ENCODE data around the gene TSPAN2.

DNA sequence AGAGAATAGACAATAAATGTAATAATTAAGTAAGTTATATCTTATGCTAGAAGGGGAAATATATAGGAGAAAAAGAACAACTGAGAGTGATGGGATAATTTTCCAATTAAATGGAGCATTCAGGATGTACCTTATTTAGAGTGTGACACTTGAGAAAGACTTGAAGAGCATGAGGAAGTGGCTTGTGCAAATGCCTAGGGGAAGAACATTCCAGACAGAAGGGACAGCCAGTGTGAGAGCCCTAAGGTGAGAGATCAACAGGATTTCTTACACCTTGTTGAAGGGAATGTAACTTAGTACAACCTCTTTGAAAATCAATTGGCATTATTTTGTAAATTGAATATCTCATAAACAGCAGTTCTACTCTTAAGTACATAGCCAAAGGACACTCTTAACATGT, 28.8 kb upstream of the TSPAN2 start:
- TF ChIP-seq, protein P1, sequence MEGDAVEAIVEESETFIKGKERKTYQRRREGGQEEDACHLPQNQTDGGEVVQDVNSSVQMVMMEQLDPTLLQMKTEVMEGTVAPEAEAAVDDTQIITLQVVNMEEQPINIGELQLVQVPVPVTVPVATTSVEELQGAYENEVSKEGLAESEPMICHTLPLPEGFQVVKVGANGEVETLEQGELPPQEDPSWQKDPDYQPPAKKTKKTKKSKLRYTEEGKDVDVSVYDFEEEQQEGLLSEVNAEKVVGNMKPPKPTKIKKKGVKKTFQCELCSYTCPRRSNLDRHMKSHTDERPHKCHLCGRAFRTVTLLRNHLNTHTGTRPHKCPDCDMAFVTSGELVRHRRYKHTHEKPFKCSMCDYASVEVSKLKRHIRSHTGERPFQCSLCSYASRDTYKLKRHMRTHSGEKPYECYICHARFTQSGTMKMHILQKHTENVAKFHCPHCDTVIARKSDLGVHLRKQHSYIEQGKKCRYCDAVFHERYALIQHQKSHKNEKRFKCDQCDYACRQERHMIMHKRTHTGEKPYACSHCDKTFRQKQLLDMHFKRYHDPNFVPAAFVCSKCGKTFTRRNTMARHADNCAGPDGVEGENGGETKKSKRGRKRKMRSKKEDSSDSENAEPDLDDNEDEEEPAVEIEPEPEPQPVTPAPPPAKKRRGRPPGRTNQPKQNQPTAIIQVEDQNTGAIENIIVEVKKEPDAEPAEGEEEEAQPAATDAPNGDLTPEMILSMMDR (IDR thresholded peaks at IDR 0.05; ENCODE audit: low read length) = no peak
- TF ChIP-seq EZH2 (optimal IDR thresholded peaks at IDR 0.05; ENCODE audit: low read depth, low read length) = no peak
- no peak for TF ChIP-seq EZH2phosphoT487 (IDR thresholded peaks at IDR 0.05; ENCODE audit: low read length)
